Measurements from ENCODE around the gene KIF26B. TPM values are rescaled to one million over a fixed set of nuclear protein-coding genes. Genes with fewer than 3 reads are reported as not detected.

KIF26B gene
- total RNA-seq, 4 donors from 2014 or later: 2.4 to 6.7 (median 6.1) TPM

DNA sequence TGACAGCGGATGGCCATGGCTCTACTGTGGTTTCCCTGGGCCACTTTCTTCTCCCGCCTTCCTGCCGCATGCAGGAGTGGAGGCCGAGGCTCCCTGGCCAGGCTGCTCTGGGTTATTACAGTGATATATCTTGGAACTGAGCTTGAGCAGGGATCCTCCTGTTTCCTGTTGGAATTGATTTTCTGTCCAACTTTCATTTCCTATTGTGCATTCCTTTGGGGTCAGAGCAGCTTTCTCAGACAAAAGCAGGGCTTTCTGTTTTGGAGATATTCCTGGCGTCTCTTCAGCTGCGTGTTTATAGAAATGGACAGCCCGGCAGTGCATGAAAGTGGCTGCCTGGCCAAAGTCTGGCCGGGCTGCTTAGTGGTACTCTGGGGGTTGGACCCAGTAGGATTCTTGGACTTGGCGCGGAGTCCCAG is 146.4 kb downstream of the KIF26B start:
- Histone ChIP-seq H3K36me3 (no peaks in the 10 kb centered on the region), H3K9me3 (no peaks in the 10 kb centered on the region), H3K27me3 (no peaks in the 10 kb centered on the region), H3K4me1 (peaks cover 30 to 32% of the 10 kb centered on the region in 2 donors), H3K27ac (peak overlapping the region in 1 of 3 donors; percentile 53), H3K4me3 (replicated peaks in 1 of 3) (no peak overlapping the region)
- TF ChIP-seq POLR2A (IDR thresholded peaks at IDR 0.05): no peak
- TF ChIP-seq, protein P1, sequence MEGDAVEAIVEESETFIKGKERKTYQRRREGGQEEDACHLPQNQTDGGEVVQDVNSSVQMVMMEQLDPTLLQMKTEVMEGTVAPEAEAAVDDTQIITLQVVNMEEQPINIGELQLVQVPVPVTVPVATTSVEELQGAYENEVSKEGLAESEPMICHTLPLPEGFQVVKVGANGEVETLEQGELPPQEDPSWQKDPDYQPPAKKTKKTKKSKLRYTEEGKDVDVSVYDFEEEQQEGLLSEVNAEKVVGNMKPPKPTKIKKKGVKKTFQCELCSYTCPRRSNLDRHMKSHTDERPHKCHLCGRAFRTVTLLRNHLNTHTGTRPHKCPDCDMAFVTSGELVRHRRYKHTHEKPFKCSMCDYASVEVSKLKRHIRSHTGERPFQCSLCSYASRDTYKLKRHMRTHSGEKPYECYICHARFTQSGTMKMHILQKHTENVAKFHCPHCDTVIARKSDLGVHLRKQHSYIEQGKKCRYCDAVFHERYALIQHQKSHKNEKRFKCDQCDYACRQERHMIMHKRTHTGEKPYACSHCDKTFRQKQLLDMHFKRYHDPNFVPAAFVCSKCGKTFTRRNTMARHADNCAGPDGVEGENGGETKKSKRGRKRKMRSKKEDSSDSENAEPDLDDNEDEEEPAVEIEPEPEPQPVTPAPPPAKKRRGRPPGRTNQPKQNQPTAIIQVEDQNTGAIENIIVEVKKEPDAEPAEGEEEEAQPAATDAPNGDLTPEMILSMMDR (IDR thresholded peaks at IDR 0.05): no peak
- intact Hi-C loops (cut with DNase I): no loop called here
- 67 to 68% methylated on average over 10 of the region's 10 CpGs for WGBS, 2 donors
- DNase-seq: no peak

DNA sequence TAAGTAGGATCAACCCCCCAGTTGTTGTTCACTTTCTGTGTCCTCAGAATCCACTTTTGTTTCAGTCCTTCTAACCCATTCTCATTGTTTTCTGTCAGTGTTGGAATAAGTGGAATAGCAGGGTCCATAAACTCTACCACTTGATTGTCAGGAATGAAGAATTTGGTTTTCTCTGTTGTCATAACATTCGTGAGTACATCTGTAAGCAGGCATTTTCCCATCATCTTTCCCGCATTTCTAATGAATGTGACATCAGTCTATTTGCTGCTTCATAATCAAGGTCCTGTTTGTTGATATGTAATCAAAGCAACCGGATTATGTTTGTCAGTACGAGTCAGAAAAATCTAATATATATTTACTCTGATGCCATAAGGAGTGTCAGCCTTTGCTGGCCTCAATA is 147.1 kb downstream of the KIF26B start:
- no peaks in the 10 kb centered on the region for H3K36me3 ChIP-seq
- no peak for DNase-seq
- intact Hi-C loops (cut with DNase I): no loop called here
- no peak overlapping the region for H3K27ac ChIP-seq
- TF ChIP-seq, protein P1 (IDR thresholded peaks at IDR 0.05): no peak
- no peak for TF ChIP-seq POLR2A (IDR thresholded peaks at IDR 0.05)
- no peaks in the 10 kb centered on the region for H3K27me3 ChIP-seq
- peaks cover 30 to 36% of the 10 kb centered on the region in 2 donors for H3K4me1 ChIP-seq
- H3K9me3 ChIP-seq: no peaks in the 10 kb centered on the region
- no peak overlapping the region for H3K4me3 ChIP-seq (replicated peaks in 1 of 3)
- WGBS, 2 donors: 85 to 88% methylated on average over 4 of the region's 4 CpGs

DNA sequence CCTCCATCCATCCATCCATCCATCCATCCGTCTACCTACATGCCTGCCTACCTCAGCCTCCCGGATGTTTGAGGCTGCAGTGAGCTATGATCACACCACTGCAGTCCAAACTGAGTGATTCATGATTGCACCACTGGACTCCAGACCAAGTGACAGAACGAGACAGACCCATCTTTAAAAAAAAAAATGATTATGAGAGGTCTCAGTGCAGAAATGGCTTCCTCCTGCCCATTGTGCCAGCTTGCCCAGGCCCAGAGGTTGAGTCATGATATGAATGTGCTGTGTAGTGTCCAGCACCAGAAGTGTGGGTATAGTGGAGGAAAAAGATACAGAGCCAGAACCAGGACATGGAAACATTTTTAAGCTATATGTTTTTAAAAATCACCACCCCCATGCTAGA is 149.9 kb downstream of the KIF26B start:
- Histone ChIP-seq H3K36me3 (no peaks in the 10 kb centered on the region), H3K27ac (no peak overlapping the region), H3K4me3 (replicated peaks in 1 of 3) (no peak overlapping the region), H3K4me1 (peaks cover 24 to 33% of the 10 kb centered on the region in 2 donors), H3K9me3 (no peaks in the 10 kb centered on the region), H3K27me3 (no peaks in the 10 kb centered on the region)
- no peak for DNase-seq
- intact Hi-C loops (cut with DNase I): no loop called here
- TF ChIP-seq, protein P1 (IDR thresholded peaks at IDR 0.05): no peak
- no peak for TF ChIP-seq POLR2A (IDR thresholded peaks at IDR 0.05)
- 87 to 94% methylated on average over 3 of the region's 3 CpGs for WGBS, 2 donors

DNA sequence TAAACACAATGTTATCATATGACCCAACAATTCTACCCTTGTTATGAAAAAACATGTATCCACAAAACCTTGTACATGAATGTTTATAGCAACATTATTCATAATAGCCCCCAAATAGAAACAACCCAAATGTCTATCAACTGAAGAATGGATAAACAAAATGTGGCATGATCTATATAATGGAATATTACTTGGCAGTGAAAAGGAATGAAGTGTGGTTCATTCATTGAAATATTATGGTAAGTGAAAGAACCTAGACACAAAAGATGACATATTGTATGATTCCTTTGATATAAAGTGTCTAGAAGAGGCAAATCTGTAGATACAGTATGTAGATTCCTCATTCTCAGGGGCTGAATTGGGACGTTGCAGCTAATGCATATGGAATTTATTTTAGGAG is 151.2 kb downstream of the KIF26B start:
- intact Hi-C loops (cut with DNase I): no loop called here
- Histone ChIP-seq H3K36me3 (no peaks in the 10 kb centered on the region), H3K27ac (no peak overlapping the region), H3K4me3 (replicated peaks in 1 of 3) (no peak overlapping the region), H3K9me3 (no peaks in the 10 kb centered on the region), H3K27me3 (no peaks in the 10 kb centered on the region), H3K4me1 (peaks cover 16 to 20% of the 10 kb centered on the region in 2 donors)
- no peak for DNase-seq
- WGBS, 2 donors: 92 to 94% methylated on average over 1 of the region's 1 CpG
- TF ChIP-seq POLR2A (IDR thresholded peaks at IDR 0.05): no peak
- TF ChIP-seq, protein P1 (IDR thresholded peaks at IDR 0.05): no peak

DNA sequence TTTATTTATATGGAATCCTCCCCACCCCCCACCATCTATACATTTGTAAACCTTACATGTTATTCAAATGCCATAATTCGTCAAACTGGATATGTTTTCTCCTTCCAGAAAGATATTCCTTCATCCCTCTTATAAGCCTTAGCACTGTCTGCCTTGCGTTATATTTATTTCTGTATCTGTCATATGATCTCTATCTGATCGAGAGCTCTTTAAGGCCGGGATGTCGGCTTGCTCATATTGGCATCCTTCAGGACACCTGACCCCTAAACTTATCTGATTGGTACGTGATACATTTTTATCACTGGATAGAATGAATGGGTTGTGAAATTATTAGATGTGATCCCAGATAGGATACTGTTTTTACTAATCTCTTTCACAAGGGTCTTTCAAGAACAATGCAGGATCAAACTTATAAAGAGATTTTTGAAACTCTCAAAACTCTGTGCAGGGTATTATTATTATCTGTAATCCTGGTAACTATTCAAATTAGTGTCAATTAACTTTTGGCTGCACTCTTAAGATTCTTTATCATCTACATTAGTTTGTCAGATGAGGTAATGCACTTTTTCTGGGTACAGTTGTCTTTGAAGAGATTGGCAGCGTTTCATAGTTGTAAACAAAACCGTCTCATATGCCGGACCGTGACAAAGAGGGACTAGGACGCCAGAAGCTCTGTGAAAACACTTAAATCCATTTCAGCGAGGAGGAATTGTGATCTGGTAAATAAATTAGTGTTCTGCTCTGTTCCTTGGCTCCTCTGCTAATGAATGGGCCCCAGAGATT is 152.0 kb downstream of the KIF26B start:
- Histone ChIP-seq H3K4me3 (replicated peaks in 1 of 3) (no peak overlapping the region), H3K9me3 (no peaks in the 10 kb centered on the region), H3K36me3 (no peaks in the 10 kb centered on the region), H3K27ac (peak overlapping the region in 1 of 3 donors; percentile 37), H3K27me3 (no peaks in the 10 kb centered on the region), H3K4me1 (peaks cover 8 to 12% of the 10 kb centered on the region in 2 donors)
- 35 to 43% methylated on average over 12 of the region's 12 CpGs for WGBS, 2 donors
- TF ChIP-seq POLR2A (IDR thresholded peaks at IDR 0.05): no peak
- TF ChIP-seq, protein P1 (IDR thresholded peaks at IDR 0.05): no peak
- intact Hi-C loops (cut with DNase I): no loop called here
- DNase-seq: peak in 1 of 2 donors; percentile 28
